CD4-positive, alpha-beta T cell treated with Interleukin-1 beta for 1 hour (primary cell): Measurements from ENCODE around the gene INSIG2.

Experiments used
- DNase-seq, 2 donors: peaks; one replicate each; pipeline ENCODE4 v3.0.0-alpha.2; 2020 to 2022

INSIG2 gene

DNA sequence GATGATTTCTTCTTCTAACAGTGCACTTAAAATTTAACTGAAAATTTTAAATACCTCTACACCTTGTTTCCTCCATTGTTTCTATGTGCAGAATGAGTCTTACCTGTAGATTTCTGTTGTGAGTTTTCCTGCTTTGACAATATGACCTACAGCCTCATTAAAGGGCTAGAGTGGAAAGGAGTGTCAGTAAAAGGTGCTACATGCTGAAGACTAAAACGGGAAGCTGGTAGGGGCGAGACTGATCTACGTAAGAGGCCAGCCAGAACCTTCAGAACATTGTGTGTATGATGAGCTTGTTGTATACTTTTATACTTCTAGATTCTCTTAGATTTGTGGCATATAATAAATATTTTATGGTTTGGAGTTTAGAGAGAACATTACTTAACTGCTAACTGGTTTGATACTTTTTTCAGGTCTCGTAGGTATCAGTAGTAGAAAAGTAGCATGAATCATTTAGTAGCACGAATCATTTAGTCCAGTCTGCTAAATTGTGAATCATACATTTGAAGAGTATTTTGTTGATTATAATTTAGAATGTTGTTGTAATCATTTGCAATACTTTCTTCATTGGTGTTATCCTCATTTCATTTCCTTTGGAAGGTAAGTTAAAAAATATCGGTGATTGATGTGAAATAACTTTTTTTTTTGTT is 14.3 kb downstream of the INSIG2 start:
- DNase-seq, result no peak

- DNase-seq, result no peak
Observed at GRCh38 chr2:118103951-118104940, 16.0 kb downstream of the INSIG2 start.

- DNase-seq, result no peak
Observed at GRCh38 chr2:118105497-118105896, 17.2 kb downstream of the INSIG2 start.

DNA sequence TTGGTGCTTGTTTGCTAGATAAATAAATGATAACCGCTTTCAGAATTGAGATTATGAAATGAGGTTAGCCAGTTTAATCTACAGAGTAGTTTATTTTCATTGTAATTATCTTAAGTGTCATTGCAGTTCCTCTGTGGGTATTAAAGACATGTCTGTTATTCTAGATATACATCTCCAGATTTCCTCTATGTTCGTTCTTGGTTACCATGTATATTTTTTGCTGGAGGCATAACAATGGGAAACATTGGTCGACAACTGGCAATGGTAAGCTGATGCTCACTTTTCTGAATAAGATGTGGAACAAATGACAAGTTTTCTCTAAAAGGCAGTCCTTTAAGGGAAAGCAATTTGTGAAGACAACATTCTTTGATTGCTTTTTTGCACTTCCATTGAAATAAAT is 18.7 kb downstream of the INSIG2 start:
- no peak for DNase-seq

- DNase-seq, result no peak
Observed at GRCh38 chr2:118110310-118110709, 22.0 kb downstream of the INSIG2 start.

DNA sequence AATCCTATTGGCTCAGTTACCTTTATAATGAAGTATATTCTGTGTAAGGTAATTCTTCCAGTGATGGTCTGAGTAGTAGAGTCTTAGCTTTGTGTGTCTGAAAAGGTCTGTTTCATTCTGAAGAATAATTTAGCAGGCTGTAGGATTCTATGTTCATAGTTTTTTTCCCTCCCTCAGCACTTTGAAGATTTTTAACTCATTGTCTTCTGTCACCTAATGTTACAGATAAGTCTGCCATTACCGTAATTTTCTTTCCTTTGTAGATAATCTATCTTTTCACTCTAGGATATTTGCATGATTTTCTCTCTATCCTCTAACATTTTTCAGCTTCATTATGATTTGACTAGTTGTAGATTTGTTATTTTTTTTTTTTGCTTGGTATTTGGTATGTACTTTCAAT is 22.7 kb downstream of the INSIG2 start:
- no peak for DNase-seq

DNA sequence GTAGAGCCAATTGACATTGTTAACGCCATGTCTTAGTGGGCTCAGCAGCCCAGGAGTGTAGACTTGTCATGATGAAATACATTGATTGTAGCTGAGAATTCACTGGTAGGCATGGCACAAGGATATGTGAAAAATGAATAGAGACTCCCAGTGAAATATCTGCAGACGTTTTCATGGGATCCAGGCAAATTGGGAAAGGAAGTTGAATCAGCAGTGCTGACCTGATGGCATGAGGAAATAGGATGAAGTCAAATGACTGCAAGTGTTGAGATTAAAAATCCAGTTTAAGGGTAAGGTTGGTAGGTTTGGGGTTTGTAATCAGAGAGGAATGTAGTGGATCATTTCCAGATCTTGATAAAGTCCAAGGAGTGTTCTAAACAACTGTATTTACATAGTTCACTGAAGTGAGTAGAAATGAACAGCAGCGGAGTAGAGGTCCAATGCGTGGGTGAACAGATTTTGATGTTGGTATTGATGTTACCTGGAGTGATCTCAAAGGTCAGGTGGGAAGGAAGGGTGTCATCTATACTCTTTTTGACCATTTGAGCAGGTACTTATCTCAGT is 24.6 kb downstream of the INSIG2 start:
- DNase-seq, result no peak

- DNase-seq, result no peak
Observed at GRCh38 chr2:118114863-118115262, 26.6 kb downstream of the INSIG2 start.

DNA sequence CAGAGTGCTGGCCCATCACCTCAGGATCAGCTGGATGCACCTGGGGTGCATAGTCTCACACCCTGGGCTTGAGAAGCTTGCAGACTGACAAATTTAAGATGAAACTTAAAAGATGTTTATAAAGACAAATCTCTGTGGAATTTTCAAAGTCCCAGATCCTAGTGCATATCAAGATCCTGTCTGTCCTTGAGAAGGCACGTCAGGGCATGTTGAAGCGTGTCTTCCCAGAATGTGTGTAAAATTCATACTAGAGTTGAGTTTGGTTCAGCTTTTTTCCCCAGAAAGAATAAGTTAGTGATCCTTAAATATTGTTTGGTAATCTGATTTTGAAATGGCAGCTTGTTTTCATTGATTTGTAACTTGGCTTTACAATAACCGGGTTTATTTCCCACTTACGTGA is 27.5 kb downstream of the INSIG2 start:
- DNase-seq, result no peak

GRCh38 chr2:118118479-118118878 is 30.2 kb downstream of the INSIG2 start:
- DNase-seq, result no peak

DNA sequence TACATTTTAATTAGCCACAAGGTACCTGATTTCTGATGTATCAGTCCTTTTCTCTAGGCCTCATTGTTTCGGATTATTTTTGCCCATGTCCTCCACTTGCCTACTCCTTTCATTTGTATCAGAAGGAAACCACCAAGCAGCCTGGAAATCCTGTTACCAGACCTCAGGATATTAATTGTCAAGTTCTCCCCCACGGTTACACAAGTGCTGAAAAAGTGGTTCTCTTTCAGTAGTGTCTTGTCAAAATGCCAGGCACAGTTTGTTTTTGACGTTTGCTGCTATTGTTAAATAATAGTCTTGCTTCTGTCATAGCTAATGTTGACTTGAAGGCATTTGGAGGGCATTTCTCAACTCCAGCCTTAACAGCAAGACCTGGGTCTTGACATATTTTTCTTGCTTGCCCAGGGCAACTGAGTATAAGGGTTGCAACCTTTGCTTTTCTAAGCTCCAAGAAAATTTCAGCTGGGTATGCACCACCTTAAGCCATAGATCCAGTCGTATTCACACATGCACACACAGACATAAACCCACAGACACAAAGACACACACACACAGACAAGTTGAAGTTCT is 31.0 kb downstream of the INSIG2 start:
- DNase-seq, result no peak

GRCh38 chr2:118119761-118120400 is 31.6 kb downstream of the INSIG2 start:
- no peak for DNase-seq

DNA sequence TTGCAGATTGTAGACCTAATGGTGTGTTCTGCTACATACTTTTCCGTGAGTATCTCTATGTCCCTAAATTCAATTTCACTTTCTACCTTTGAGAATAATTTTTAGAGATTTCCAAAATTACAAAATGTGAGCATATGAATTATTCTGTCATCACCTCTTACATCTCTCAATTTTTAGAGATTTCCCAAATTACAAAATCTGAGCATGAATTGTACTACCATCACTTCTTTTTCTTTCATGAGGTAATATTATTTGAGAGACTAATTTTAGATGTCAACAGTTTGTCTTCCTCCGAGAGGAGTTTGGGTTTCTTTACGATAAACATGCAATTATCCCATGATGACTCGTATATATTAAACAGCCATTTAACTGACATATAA is 32.1 kb downstream of the INSIG2 start:
- no peak for DNase-seq

DNA sequence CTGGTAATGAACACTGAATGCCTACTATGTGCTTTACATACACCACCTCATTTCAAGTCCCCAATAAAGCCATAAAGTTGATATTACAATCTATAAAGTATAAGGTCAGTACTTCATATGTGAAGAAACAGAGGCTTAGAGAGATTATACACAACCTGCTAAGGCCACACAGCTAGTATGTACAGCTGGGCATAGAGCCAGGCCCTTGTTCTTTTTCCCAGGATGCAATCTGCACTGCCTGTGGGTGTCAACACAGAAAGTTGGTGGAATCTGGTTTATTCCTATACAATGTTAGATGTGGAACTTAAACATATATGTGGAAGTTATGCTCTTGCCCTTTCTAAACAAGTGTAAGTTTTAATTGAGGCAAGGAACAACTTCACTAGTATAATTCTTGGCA is 32.8 kb downstream of the INSIG2 start:
- no peak for DNase-seq

GRCh38 chr2:118121986-118122524 is 33.8 kb downstream of the INSIG2 start:
- no peak for DNase-seq

GRCh38 chr2:118122594-118123281 is 34.5 kb downstream of the INSIG2 start:
- no peak for DNase-seq

DNA sequence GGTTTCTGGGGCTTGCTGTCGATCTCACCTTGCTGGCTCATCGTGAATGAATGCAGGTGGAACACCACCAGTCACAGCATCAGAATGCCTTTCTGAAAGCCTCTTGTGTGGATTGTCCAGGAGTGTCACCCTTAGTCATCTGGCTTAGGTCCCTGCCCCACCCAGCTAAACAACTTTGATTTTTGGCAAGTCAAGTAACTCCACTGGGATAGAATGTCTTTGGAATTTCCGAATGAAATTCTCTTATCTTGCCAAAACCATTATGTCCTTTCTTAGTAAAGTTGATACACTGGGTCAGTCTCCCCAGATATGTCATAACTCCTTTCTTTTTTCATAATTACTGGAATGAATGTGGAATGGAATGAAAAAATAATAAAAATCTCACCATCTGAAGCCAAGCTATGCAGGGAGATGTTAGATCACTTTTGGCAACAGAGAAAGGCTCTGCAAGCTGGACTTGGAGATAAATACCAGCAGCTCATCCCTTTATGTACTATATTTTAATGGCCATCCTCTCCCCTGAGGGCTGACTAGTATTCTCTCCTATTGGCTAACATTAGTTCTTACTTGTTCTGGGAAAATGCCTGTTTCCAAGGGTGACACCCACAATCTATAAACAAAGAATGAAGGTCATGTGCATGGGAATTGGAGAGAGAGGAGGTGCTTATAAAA is 35.4 kb downstream of the INSIG2 start:
- DNase-seq, result no peak

DNA sequence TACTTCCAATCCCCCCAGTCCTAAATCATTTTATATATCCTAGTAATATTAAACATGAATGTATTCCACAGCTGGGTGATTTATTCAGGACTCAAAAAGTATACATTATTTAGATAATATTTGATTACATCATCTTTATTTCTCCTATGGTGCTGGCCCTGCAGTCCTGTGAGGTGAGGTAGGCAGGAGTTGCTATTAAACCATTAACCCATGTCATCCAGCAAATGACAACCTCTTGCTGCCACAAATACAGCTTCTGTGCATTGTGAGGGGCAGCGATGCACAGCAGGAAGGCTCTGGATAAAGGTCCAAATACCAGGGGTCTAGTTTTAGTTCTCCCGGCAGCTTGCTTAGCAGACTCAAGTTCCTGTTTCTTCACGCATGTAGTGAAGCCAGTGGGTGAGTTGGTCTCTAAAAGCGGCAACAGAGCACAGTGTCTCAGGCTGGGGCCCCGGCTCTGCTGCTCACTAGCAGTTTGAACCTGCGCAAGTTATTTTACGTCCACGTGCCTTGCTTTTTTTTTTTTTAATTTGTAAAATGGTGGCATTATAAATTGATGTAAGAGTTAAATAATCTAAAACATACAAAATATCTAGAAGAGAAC is 36.1 kb downstream of the INSIG2 start:
- peak in 1 of 2 donors; percentile 9 for DNase-seq

GRCh38 chr2:118127250-118127649 is 39.0 kb downstream of the INSIG2 start:
- no peak for DNase-seq

DNA sequence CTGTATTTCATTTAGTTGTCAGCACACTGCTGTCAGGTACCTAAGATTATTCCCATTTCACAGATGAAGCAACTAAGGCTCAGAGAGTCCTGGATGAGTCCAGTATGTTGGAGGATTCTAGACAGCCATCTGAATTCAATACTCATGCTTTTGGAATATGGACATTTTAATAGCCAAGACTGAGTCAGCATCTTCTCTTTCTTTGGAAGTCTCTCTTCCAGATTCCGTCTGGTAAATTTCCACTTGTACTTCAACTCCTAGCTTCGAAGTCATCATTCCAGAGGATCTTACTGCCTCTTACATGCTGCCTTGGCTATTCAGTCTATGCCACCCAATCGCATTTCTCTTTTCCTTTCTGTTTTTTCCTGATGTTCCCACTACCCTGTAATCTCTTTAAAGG is 40.6 kb downstream of the INSIG2 start:
- DNase-seq, result no peak

- DNase-seq, result no peak
Observed at GRCh38 chr2:118130385-118130784, 42.1 kb downstream of the INSIG2 start.
